KMS-11 (cell line): ENCODE data around the gene ZBTB17.
"Not testable (repeated sequence)": the region's sequence is repeated elsewhere in the genome, so short reads cannot be mapped to it uniquely, and the experiment has no call there.

Source experiments
- H2AFZ ChIP-seq: fragments of 200-600 bp; sonication (generic); 2 replicates; pipeline ENCODE4 v1.6.1; 2016; ENCODE audit warnings: antibody characterized with exemption, mixed run types, low read depth
- H3K27ac ChIP-seq: fragments of 200-600 bp; sonication (generic); 2 replicates; pipeline ENCODE4 v1.6.1; 2016; ENCODE audit warnings: mild to moderate bottlenecking, mixed run types
- H3K27me3 ChIP-seq: fragments of 200-600 bp; sonication (generic); 2 replicates; pipeline ENCODE4 v1.6.1; 2017; ENCODE audit warnings: mild to moderate bottlenecking, low read depth, mixed run types, moderate library complexity; ENCODE audit not compliant: insufficient read depth
- H3K36me3 ChIP-seq: fragments of 200-600 bp; sonication (generic); 2 replicates; pipeline ENCODE4 v1.6.1; 2017; ENCODE audit warnings: mild to moderate bottlenecking, mixed run types; ENCODE audit not compliant: insufficient read depth
- H3K4me1 ChIP-seq: fragments of 200-600 bp; sonication (generic); 2 replicates; pipeline ENCODE4 v1.6.1; 2016; ENCODE audit warnings: mild to moderate bottlenecking, low read depth, mixed run types; ENCODE audit not compliant: poor library complexity, severe bottlenecking
- H3K4me2 ChIP-seq: fragments of 200-600 bp; sonication (generic); 2 replicates; pipeline ENCODE4 v1.7.0; 2016; ENCODE audit warnings: mild to moderate bottlenecking, mixed run types
- H3K4me3 ChIP-seq: fragments of 200-600 bp; sonication (generic); IDR thresholded peaks from 2 replicates; pipeline ENCODE4 v1.6.1; 2017; ENCODE audit warnings: low read depth, low read length, mixed read lengths; ENCODE audit not compliant: insufficient read depth
- H3K79me2 ChIP-seq: fragments of 200-600 bp; sonication (generic); 2 replicates; pipeline ENCODE4 v1.6.1; 2016; ENCODE audit warnings: low read depth, mixed run types; ENCODE audit not compliant: insufficient read depth
- H3K9ac ChIP-seq: fragments of 200-600 bp; sonication (generic); 2 replicates; pipeline ENCODE4 v1.6.1; 2016; ENCODE audit warnings: mild to moderate bottlenecking, mixed run types
- H4K20me1 ChIP-seq: fragments of 200-600 bp; sonication (generic); 2 replicates; pipeline ENCODE4 v1.6.1; 2016; ENCODE audit warnings: mild to moderate bottlenecking, mixed run types; ENCODE audit not compliant: insufficient read depth
- TF ChIP-seq, protein P1 (sequence below): fragments of 200-600 bp; sonication (generic); conservative IDR thresholded peaks from 2 replicates; pipeline ENCODE4 v1.6.1; 2017; ENCODE audit warnings: low read depth, mild to moderate bottlenecking, antibody characterized with exemption, low read length, moderate library complexity, mixed read lengths

The ZBTB17 gene

DNA sequence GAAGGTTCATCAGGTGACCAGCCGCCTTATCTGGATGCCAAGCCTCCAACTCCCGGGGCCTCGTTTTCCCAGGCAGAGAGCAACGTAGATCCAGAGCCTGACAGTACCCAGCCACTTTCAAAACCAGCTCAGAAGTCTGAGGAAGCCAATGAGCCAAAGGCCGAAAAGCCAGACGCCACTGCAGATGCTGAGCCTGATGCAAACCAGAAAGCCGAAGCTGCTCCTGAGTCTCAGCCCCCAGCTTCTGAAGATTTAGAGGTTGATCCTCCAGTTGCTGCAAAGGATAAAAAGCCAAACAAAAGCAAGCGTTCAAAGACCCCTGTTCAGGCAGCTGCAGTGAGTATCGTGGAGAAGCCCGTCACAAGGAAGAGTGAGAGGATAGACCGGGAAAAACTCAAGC is 44.5 kb downstream of the ZBTB17 start:
- Histone ChIP-seq H3K9ac (no peak overlapping the region), H3K4me1 (no peaks in the 10 kb centered on the region), H3K27me3 (no peaks in the 10 kb centered on the region), H4K20me1 (no peaks in the 10 kb centered on the region), H3K4me2 (no peak overlapping the region), H3K4me3 (no peak overlapping the region), H3K27ac (no peak overlapping the region), H2AFZ (no peak overlapping the region), H3K36me3 (peaks cover 27% of the 10 kb centered on the region; the same call in 1 of the 2 replicates), H3K79me2 (0 out of 2 replicates have a peak, but pooled peaks cover 3% of the 10 kb centered on the region)
- TF ChIP-seq, protein P1, sequence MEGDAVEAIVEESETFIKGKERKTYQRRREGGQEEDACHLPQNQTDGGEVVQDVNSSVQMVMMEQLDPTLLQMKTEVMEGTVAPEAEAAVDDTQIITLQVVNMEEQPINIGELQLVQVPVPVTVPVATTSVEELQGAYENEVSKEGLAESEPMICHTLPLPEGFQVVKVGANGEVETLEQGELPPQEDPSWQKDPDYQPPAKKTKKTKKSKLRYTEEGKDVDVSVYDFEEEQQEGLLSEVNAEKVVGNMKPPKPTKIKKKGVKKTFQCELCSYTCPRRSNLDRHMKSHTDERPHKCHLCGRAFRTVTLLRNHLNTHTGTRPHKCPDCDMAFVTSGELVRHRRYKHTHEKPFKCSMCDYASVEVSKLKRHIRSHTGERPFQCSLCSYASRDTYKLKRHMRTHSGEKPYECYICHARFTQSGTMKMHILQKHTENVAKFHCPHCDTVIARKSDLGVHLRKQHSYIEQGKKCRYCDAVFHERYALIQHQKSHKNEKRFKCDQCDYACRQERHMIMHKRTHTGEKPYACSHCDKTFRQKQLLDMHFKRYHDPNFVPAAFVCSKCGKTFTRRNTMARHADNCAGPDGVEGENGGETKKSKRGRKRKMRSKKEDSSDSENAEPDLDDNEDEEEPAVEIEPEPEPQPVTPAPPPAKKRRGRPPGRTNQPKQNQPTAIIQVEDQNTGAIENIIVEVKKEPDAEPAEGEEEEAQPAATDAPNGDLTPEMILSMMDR = no peak

DNA sequence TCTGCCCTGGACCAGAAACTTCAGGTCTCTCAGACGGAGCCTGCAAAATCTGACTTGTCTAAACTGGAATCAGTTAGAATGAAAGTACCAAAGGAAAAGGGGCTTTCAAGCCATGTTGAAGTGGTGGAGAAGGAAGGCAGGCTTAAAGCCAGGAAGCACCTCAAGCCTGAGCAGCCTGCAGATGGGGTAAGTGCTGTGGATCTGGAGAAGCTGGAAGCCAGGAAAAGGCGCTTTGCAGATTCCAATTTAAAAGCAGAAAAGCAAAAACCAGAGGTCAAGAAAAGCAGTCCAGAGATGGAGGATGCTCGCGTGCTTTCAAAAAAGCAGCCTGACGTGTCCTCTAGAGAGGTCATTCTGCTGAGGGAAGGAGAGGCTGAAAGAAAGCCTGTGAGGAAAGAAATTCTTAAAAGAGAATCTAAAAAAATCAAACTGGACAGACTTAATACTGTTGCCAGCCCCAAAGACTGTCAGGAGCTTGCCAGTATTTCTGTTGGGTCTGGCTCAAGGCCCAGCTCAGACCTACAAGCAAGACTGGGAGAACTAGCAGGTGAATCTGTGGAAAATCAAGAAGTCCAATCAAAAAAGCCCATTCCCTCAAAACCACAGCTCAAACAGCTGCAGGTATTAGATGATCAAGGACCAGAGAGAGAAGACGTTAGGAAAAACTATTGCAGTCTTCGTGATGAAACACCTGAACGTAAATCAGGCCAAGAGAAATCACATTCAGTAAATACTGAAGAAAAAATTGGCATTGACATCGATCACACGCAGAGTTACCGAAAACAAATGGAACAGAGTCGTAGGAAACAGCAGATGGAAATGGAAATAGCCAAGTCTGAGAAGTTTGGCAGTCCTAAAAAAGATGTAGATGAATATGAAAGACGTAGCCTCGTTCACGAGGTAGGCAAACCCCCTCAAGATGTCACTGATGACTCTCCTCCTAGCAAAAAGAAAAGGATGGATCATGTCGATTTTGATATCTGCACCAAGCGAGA is 46.6 kb downstream of the ZBTB17 start:
- Histone ChIP-seq H3K36me3 (peaks cover 27% of the 10 kb centered on the region; the same call in 1 of the 2 replicates), H3K9ac (no peak overlapping the region)

DNA sequence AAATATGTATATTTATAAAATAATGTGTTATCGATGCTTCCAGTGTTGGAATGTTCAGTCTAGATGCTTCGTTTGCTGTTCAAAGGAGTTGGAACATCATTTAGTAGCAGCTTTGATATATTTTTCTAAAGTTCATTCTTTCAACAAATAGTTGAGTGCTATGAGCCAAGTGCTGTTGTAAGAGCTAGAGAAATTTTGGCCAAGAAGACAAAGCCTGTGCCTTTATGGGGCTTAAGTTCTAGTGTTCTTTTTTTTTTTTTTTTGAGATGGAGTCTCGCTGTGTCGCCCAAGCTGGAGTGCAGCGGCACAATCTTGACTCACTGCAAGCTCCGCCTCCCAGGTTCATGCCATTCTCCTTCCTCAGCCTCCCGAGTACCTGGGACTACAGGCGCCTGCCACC is 49.5 kb downstream of the ZBTB17 start:
- H3K4me3 ChIP-seq, H3K4me2 ChIP-seq, H3K27me3 ChIP-seq, H3K27ac ChIP-seq, H3K9ac ChIP-seq, H2AFZ ChIP-seq, H4K20me1 ChIP-seq, H3K4me1 ChIP-seq, H3K79me2 ChIP-seq: not testable (repeated sequence)
- peaks cover 33% of the 10 kb centered on the region; the same call in 1 of the 2 replicates for H3K36me3 ChIP-seq

More for the DNA sequence above, 46.6 kb downstream of the ZBTB17 start:
- H3K4me3 ChIP-seq = no peak overlapping the region
- H3K79me2 ChIP-seq = 0 out of 2 replicates have a peak, but pooled peaks cover 3% of the 10 kb centered on the region
- TF ChIP-seq, protein P1 = no peak
- H3K27me3 ChIP-seq = no peaks in the 10 kb centered on the region
- H2AFZ ChIP-seq = no peak overlapping the region
- no peak overlapping the region for H3K27ac ChIP-seq
- H4K20me1 ChIP-seq = no peaks in the 10 kb centered on the region
- no peaks in the 10 kb centered on the region for H3K4me1 ChIP-seq
- H3K4me2 ChIP-seq = no peak overlapping the region

DNA sequence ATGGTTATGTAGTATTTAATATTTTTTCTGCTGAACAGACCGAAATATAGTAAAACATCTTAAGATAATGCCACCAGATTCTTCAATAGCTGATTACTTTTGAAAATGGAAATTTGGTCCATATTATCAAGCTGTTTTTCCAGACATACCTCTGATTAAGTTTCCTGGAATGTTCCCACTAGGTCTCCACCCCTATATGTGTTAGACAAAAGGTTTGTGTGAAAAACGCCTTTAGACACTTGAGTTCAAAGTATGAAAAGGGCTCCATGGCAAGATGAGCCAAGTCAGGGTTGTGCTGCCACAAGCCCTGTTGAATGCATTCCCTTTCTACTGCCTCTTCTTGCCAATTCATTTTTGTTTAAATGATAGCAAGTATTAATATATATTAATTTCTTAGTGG is 52.7 kb downstream of the ZBTB17 start:
- Histone ChIP-seq H3K79me2 (peaks cover 6% of the 10 kb centered on the region; the same call in 1 of the 2 replicates), H3K4me2 (no peak overlapping the region), H2AFZ (no peak overlapping the region), H3K27ac (no peak overlapping the region), H3K36me3 (peaks cover 25% of the 10 kb centered on the region; the same call in 1 of the 2 replicates), H4K20me1 (no peaks in the 10 kb centered on the region), H3K4me3 (no peak overlapping the region), H3K9ac (no peak overlapping the region), H3K4me1 (no peaks in the 10 kb centered on the region), H3K27me3 (no peaks in the 10 kb centered on the region)
- TF ChIP-seq, protein P1 = no peak
